ENCODE results near the gene NUDT16L1.

The NUDT16L1 gene

GRCh38 chr16:4679850-4680636 is 13.3 kb upstream of the NUDT16L1 start:
- DNase-seq = no peak
- H3K4me3 ChIP-seq (ENCODE audit: low read depth, low read length) = no peak overlapping the region

GRCh38 chr16:4680673-4681470 is 12.5 kb upstream of the NUDT16L1 start:
- in situ Hi-C loops (cut with HindIII; ENCODE audit: low pct_ligation_motif_present, low sequenced_read_pairs) = no loop called here
- no peak for DNase-seq
- no peaks in the 10 kb centered on the region for H3K27me3 ChIP-seq (replicated peaks)
- no peak overlapping the region for H3K27ac ChIP-seq
- peaks cover 46% of the 10 kb centered on the region for H3K36me3 ChIP-seq (replicated peaks)
- TF ChIP-seq, protein P1, sequence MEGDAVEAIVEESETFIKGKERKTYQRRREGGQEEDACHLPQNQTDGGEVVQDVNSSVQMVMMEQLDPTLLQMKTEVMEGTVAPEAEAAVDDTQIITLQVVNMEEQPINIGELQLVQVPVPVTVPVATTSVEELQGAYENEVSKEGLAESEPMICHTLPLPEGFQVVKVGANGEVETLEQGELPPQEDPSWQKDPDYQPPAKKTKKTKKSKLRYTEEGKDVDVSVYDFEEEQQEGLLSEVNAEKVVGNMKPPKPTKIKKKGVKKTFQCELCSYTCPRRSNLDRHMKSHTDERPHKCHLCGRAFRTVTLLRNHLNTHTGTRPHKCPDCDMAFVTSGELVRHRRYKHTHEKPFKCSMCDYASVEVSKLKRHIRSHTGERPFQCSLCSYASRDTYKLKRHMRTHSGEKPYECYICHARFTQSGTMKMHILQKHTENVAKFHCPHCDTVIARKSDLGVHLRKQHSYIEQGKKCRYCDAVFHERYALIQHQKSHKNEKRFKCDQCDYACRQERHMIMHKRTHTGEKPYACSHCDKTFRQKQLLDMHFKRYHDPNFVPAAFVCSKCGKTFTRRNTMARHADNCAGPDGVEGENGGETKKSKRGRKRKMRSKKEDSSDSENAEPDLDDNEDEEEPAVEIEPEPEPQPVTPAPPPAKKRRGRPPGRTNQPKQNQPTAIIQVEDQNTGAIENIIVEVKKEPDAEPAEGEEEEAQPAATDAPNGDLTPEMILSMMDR (IDR thresholded peaks at IDR 0.05; ENCODE audit: low read depth, low read length, missing control alignments) = no peak
- H3K4me3 ChIP-seq (ENCODE audit: low read depth, low read length) = no peak overlapping the region

More at GRCh38 chr16:4679850-4680636, 13.3 kb upstream of the NUDT16L1 start:
- no peaks in the 10 kb centered on the region for H3K27me3 ChIP-seq (replicated peaks)
- H3K27ac ChIP-seq = no peak overlapping the region
- TF ChIP-seq, protein P1 (IDR thresholded peaks at IDR 0.05; ENCODE audit: low read depth, low read length, missing control alignments) = no peak
- in situ Hi-C loops (cut with HindIII; ENCODE audit: low pct_ligation_motif_present, low sequenced_read_pairs) = no loop called here
- peaks cover 42% of the 10 kb centered on the region for H3K36me3 ChIP-seq (replicated peaks)

DNA sequence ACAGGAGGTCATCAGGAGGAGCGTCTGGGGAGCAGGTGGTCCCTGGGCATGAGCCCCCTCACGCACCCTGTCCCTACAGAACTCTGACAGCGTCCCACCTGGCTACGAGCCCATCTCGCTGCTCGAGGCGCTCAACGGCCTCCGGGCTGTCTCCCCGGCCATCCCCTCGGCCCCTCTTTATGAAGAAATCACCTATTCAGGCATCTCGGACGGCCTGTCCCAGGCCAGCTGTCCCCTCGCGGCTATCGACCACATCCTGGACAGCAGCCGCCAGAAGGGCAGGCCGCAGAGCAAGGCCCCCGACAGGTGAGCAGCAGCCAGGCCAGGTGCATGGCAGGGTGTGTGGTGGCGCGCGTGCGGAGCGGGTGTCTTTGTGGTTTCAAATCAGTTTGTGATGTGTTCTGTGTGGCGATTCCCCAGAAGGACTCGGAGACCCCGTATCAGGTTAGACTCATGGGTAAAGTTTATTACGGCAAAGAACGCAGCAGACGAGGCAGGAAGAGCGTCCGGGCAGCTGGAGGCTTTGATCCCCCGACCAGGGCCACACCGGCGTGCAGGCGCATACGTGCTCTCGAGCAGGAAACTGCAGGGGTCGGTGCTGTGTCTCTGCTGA is 11.8 kb upstream of the NUDT16L1 start:
- no peak overlapping the region for H3K4me3 ChIP-seq (ENCODE audit: low read depth, low read length)
- DNase-seq = no peak
- no peak overlapping the region for H3K27ac ChIP-seq
- H3K27me3 ChIP-seq (replicated peaks) = no peaks in the 10 kb centered on the region
- in situ Hi-C loops (cut with HindIII; ENCODE audit: low pct_ligation_motif_present, low sequenced_read_pairs) = no loop called here
- H3K36me3 ChIP-seq (replicated peaks) = peaks cover 49% of the 10 kb centered on the region
- TF ChIP-seq, protein P1 (IDR thresholded peaks at IDR 0.05; ENCODE audit: low read depth, low read length, missing control alignments) = no peak

GRCh38 chr16:4682084-4682591 is 11.2 kb upstream of the NUDT16L1 start:
- in situ Hi-C loops (cut with HindIII; ENCODE audit: low pct_ligation_motif_present, low sequenced_read_pairs) = no loop called here
- no peak for DNase-seq
- Histone ChIP-seq H3K27ac (no peak overlapping the region), H3K4me3 (ENCODE audit: low read depth, low read length) (no peak overlapping the region), H3K27me3 (replicated peaks) (no peaks in the 10 kb centered on the region), H3K36me3 (replicated peaks) (peaks cover 51% of the 10 kb centered on the region)
- TF ChIP-seq, protein P1 (IDR thresholded peaks at IDR 0.05; ENCODE audit: low read depth, low read length, missing control alignments) = no peak

DNA sequence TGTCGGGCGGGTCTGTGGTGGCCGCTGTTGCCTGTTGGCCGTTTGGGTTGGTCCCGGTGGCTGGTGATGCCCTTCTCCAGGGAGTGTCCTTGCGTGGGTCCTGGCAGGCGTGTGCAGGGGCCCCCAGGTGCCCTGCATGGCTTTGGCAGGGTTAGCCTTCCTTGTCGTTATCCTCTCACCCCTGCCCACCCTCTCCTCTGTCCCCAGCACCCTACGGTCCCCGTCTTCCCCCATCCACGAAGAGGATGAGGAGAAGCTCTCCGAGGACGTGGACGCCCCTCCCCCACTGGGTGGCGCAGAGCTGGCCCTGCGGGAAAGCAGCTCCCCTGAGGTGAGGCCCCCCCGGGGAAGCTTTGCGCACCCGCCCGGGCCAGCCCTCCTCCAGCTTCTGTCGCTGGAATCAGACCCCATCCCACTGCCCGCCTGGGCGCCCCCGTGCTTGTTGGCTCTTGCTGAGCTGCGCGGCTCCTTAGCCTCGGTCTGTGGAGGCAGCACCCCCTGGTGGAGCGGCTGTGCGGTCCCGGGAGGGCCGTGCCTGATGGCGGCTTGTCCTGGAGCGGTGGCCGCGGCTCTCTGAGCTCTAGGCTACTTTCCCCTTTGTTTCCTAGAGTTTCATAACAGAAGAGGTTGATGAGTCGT is 10.6 kb upstream of the NUDT16L1 start:
- DNase-seq = peak; percentile 14

More for the DNA sequence above, 10.6 kb upstream of the NUDT16L1 start:
- Histone ChIP-seq H3K36me3 (replicated peaks) (peaks cover 54% of the 10 kb centered on the region), H3K4me3 (ENCODE audit: low read depth, low read length) (no peak overlapping the region), H3K27ac (no peak overlapping the region), H3K27me3 (replicated peaks) (no peaks in the 10 kb centered on the region)
- in situ Hi-C loops (cut with HindIII; ENCODE audit: low pct_ligation_motif_present, low sequenced_read_pairs) = no loop called here
- TF ChIP-seq, protein P1 (IDR thresholded peaks at IDR 0.05; ENCODE audit: low read depth, low read length, missing control alignments) = peak; percentile 79

Data from brain microvascular endothelial cell (primary cell).